PC-9 (cell line): ENCODE results near the gene SOCS1.

Experiments used
- EZH2 ChIP-seq: fragments of 200-600 bp; sonication (generic); IDR thresholded peaks from 2 replicates; pipeline ENCODE4 v1.8.0; 2017; ENCODE audit warnings: antibody characterized with exemption, low read depth
- TF ChIP-seq, protein P1 (sequence below): fragments of 200-600 bp; sonication (generic); conservative IDR thresholded peaks from 2 replicates; pipeline ENCODE4 v1.6.1; 2017; ENCODE audit warnings: mixed run types, antibody characterized with exemption, mild to moderate bottlenecking, moderate library complexity

DNA sequence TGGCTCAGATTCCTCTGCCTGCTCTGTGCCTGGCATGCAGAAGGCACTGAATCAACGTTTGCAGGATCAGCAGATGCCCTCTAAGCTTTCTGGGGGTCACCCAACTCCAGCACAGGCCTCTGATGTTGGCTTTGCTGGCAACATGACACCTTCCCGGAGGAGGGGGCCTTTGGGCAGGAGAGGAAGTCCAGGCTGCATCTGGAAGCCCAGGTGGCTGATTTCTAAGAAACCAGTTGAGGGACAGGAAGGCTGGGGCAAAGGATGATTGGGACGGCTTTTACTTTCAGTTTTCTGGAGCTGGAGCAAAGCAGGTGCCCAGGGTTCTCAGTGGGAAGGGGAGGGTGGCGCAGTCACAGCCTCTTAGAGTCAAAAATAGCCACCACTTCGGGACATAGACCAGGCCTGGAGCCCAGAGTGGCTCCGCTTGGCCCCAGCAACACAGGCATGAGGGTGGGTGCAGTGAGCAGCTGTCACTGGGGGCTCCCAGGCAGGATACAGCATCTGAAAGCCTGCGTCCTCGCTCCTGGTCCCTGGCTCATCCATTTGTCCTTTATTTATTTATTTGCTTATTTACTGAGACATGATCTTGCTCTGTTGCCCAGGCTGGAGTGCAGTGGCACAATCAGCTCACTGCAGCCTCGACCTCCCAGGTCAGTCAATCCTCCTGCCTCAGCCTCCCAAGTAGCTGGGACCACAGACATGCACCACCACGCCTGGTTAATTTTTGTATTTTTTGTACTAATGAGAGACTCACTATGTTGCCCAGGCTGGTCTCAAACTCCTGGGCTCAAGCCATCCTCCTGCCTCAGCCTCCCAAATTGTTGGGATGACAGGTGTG is 15.1 kb downstream of the SOCS1 start:
- TF ChIP-seq, protein P1, sequence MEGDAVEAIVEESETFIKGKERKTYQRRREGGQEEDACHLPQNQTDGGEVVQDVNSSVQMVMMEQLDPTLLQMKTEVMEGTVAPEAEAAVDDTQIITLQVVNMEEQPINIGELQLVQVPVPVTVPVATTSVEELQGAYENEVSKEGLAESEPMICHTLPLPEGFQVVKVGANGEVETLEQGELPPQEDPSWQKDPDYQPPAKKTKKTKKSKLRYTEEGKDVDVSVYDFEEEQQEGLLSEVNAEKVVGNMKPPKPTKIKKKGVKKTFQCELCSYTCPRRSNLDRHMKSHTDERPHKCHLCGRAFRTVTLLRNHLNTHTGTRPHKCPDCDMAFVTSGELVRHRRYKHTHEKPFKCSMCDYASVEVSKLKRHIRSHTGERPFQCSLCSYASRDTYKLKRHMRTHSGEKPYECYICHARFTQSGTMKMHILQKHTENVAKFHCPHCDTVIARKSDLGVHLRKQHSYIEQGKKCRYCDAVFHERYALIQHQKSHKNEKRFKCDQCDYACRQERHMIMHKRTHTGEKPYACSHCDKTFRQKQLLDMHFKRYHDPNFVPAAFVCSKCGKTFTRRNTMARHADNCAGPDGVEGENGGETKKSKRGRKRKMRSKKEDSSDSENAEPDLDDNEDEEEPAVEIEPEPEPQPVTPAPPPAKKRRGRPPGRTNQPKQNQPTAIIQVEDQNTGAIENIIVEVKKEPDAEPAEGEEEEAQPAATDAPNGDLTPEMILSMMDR = no peak
- TF ChIP-seq EZH2 = no peak
